ENCODE data around the gene ELF4.

DNA sequence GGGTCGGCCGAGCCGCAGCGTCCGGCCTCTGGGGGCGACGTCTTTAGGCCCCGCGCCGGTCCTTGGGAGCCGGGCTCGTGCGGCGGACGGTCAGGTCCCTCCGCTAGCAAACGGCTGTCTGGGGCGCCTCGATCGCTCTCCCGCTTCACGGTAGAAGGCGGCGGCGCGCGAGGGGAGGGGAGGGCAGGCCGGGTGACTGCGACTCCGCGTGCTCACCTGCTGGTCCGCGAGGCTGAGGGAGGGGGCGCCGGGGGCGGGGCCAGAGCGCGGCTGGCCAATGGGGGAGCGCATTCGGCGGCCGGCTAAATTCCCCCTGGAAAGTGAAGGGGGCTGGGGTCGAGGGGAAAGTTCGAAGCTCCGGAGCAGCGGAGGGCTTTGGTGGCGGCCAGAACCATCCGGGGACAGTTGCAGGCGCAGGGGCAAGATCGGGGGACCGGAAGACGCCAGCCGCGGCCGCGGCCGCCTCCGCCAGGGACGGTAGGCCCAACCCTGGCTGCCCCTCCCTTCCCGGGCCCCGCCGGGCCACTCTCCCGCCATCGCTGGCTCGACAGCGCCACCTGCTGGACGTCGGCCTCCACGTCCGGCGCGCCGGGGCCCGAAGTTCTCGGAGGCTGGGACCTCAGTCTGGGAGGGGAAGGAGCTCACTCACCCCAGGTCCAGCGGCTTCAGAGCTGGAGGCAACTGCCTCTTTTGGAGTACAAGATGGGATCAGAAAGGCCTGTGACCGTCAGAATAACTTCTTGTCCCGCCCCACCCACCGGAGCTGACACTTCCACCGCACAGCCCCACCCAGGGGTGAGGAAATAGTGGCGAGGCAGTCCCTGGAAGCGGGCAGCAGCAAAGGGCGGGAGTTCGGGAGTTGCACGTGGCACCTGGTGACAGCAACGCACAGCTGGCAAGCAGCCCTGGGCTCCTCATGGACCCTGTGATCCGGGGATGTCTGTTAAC is 49.9 kb downstream of the ELF4 start:
- TF ChIP-seq, protein P1, sequence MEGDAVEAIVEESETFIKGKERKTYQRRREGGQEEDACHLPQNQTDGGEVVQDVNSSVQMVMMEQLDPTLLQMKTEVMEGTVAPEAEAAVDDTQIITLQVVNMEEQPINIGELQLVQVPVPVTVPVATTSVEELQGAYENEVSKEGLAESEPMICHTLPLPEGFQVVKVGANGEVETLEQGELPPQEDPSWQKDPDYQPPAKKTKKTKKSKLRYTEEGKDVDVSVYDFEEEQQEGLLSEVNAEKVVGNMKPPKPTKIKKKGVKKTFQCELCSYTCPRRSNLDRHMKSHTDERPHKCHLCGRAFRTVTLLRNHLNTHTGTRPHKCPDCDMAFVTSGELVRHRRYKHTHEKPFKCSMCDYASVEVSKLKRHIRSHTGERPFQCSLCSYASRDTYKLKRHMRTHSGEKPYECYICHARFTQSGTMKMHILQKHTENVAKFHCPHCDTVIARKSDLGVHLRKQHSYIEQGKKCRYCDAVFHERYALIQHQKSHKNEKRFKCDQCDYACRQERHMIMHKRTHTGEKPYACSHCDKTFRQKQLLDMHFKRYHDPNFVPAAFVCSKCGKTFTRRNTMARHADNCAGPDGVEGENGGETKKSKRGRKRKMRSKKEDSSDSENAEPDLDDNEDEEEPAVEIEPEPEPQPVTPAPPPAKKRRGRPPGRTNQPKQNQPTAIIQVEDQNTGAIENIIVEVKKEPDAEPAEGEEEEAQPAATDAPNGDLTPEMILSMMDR (IDR thresholded peaks at IDR 0.05; ENCODE audit: insufficient read depth, low read depth, low read length): peak; percentile 28
- no peak for TF ChIP-seq EZH2 (IDR thresholded peaks at IDR 0.05; ENCODE audit: insufficient read depth, low read length)
